T-helper 2 cell treated with Interferon-gamma antibody and Interleukin-4, amounts not matched to agents 5 μg/mL and 100 μg/mL, for 36 hours (primary cell): ENCODE results near the gene NPAS3.

Source experiments
- DNase-seq: peaks from one replicate; pipeline ENCODE4 v3.0.0; 2021; ENCODE audit warnings: low spot score
- H3K27ac Mint-ChIP-seq: one replicate; pipeline ENCODE4 v1.8.0; 2021; ENCODE audit warnings: mild to moderate bottlenecking, mixed read lengths
- H3K27me3 Mint-ChIP-seq: one replicate; pipeline ENCODE4 v1.8.0; 2021; ENCODE audit warnings: low read depth, mixed read lengths
- H3K36me3 Mint-ChIP-seq: one replicate; pipeline ENCODE4 v1.8.0; 2021; ENCODE audit warnings: low read depth, mixed read lengths
- H3K4me1 Mint-ChIP-seq: one replicate; pipeline ENCODE4 v1.8.0; 2021; ENCODE audit warnings: low read depth, mixed read lengths
- H3K4me3 Mint-ChIP-seq: one replicate; pipeline ENCODE4 v1.8.0; 2022; ENCODE audit warnings: mild to moderate bottlenecking, moderate library complexity, mixed read lengths
- H3K9me3 Mint-ChIP-seq: one replicate; pipeline ENCODE4 v1.8.0; 2021; ENCODE audit warnings: mixed read lengths

Gene NPAS3

DNA sequence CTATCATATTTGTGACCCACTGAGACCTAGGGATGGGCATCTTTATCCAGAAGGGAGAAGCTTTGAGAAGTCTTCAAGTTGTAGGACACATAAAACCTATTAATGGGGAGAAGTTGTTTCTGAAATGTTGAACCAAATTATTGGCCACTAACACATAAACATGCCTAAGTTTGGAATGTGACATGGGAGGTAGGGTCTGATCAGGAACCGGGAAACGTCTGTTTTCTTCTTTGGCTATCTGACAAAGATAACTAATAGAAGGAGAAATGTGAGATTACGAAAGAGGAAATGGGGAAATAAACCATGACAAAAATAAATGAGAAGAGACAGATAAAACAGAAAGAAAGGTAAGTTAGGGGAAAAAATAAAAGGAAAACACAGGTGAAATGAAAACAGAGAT, 586.9 kb downstream of the NPAS3 start:
- H3K36me3 Mint-ChIP-seq: no peaks in the 10 kb centered on the region
- H3K4me1 Mint-ChIP-seq: peaks cover 3% of the 10 kb centered on the region
- DNase-seq: no peak
- H3K9me3 Mint-ChIP-seq: peaks cover 3% of the 10 kb centered on the region
- H3K27ac Mint-ChIP-seq: no peak overlapping the region
- H3K27me3 Mint-ChIP-seq: no peaks in the 10 kb centered on the region
- no peak overlapping the region for H3K4me3 Mint-ChIP-seq

DNA sequence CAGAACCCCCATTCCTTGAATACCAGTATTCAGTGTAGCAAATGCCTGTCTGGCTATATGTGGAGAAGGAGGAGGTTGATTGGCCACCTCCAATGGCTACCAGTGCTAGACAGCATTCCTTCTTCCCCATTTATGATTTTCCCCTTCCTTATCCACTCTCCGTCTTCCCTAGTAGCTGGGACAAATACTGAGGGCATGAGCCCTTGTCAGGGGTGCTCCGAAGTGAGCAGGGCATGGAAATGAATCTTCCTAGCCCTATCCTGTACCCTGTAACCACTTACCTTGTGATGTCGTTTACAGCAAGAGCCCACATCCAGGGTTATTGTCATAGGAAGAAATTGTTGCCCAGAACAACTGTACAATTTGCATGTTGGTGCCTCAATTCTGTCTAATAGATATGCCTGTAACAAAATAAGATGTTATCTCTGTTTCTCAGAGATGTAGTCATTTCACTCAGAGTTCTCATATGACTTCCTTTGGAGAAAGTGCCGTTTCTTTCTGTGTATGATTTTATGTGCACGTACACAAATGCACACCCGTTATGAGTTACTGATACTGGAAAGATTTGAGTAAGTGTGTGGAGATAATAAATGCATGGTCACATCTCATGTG, 588.5 kb downstream of the NPAS3 start:
- Mint-ChIP-seq H3K27ac (no peak overlapping the region), H3K9me3 (peaks cover 3% of the 10 kb centered on the region), H3K4me3 (no peak overlapping the region), H3K36me3 (no peaks in the 10 kb centered on the region), H3K27me3 (no peaks in the 10 kb centered on the region), H3K4me1 (peaks cover 3% of the 10 kb centered on the region)
- no peak for DNase-seq

DNA sequence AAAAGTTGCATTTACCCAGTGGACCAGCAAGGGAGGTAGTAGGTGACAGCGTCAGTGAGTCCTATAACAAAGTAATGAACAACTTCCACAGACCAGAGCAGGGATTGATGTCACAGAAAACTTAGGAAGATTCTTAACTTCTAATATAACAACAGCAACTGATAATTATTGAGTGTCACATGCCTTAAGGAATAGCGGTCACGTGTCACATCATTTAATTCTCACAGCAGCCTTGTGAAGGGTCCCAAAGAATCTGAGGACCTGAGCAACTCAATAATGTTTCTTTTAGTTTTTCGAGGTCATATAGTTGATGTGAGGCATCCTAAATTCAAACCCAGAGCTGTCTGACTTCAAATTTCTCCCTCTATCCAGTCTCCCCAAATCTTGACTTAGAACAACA, 590.0 kb downstream of the NPAS3 start:
- Mint-ChIP-seq H3K36me3 (no peaks in the 10 kb centered on the region), H3K4me1 (peaks cover 3% of the 10 kb centered on the region), H3K9me3 (peaks cover 3% of the 10 kb centered on the region), H3K27me3 (no peaks in the 10 kb centered on the region), H3K27ac (no peak overlapping the region), H3K4me3 (no peak overlapping the region)
- DNase-seq: no peak

DNA sequence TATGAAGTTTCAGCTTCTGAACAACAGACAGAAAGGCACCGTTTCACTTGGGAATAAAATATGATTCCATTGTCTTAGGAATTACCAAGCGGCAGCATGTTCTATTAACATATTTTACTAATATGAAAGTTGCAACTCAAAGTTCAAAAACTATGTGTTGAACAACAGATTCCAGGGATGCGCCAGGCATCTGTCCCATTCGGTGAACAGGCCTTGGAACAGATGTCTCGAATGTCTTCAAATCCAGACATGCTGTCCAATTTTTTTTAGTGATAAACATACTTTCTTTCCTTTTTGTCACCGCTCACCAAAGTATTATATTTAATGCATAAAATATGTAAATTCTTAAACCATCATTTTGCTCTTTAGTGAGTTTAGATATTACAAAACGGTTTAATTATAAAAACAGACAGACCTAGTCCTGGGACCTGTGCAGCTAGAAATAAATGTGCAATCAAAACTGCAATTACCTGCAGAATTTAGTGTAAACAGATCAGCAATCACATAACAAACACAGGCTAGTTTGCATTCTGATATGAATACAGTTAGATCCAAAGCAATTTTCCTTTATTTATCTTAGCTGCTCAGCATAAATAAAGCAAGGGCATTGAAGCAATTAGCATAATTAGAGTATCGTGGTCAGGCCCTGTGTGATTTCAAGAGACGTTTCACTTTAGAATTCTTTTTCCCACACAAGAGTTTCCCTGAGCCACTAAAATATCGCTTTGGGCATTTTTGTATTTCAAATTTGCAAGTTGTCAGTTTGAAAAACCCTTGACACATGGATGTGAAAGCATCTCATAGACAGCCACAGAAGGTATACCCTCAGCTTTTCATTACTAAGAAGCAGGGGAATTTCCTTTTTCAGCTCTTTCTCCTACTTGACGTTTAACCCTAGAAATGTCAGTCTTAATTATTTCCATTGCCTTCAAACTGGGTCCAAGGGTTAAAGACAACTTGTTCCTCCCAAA, 591.4 kb downstream of the NPAS3 start:
- no peak for DNase-seq
- no peaks in the 10 kb centered on the region for H3K36me3 Mint-ChIP-seq
- no peaks in the 10 kb centered on the region for H3K27me3 Mint-ChIP-seq
- H3K4me1 Mint-ChIP-seq: peaks cover 3% of the 10 kb centered on the region
- no peak overlapping the region for H3K4me3 Mint-ChIP-seq
- peaks cover 3% of the 10 kb centered on the region for H3K9me3 Mint-ChIP-seq
- no peak overlapping the region for H3K27ac Mint-ChIP-seq

DNA sequence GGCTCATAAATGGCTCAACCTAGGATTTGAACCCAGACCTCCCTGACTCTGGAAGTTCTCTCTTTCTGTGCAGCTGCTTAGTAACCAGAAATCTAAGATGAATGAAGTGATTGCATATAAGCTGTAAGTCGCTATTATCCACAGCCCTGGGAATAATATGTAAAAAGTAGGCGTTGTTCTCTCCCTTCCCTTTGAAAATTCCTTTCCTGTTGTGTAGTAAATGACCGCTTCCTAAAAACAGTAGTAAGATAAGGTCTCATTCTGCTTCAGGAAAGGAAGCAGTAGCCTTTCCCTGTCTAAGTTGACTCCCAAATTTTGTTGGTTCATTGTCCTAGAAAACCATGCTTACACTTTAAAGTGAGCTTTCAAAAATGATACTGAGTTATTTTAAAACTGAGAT, 593.9 kb downstream of the NPAS3 start:
- no peak for DNase-seq
- no peak overlapping the region for H3K27ac Mint-ChIP-seq
- H3K4me1 Mint-ChIP-seq: no peaks in the 10 kb centered on the region
- no peaks in the 10 kb centered on the region for H3K36me3 Mint-ChIP-seq
- no peaks in the 10 kb centered on the region for H3K27me3 Mint-ChIP-seq
- no peaks in the 10 kb centered on the region for H3K9me3 Mint-ChIP-seq
- no peak overlapping the region for H3K4me3 Mint-ChIP-seq

DNA sequence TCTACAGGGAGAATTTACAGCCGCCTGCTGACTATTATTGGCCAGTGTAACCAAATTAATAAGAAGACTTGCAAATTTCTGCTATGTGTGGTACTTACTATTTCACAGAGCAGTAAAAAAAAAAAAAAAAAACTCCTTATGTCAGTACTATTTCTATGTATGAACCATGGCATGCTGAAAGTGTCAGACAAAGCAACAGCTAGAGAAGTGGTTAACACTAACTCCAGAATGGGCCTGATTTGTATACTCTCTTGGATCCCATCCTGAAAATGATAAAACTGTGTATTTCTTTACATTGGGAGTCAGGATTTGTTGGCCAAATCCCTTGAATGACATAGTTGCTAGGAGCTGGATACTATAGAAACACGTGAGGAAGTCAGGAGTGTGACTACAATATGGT, 595.4 kb downstream of the NPAS3 start:
- no peak for DNase-seq
- H3K36me3 Mint-ChIP-seq: no peaks in the 10 kb centered on the region
- H3K4me1 Mint-ChIP-seq: no peaks in the 10 kb centered on the region
- H3K4me3 Mint-ChIP-seq: no peak overlapping the region
- no peaks in the 10 kb centered on the region for H3K27me3 Mint-ChIP-seq
- no peak overlapping the region for H3K27ac Mint-ChIP-seq
- H3K9me3 Mint-ChIP-seq: no peaks in the 10 kb centered on the region

DNA sequence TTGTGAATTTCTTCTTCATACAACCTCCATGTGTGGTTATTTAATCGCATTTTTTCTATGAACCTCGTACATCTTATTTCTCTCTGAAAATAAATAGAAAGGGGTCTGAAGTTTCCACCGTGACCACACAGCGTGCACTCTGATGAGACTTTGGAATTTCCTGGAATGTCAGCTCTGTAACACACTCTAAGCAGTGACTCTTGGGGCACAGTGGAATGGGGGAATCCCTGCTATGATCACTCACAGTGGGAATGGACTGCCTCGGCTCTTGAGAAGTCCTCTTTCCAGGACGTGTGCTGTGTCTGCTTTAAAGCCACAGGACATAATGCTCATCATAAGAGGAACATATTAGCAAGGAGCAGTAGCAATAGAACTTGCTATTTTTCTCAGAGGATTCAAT, 596.0 kb downstream of the NPAS3 start:
- no peaks in the 10 kb centered on the region for H3K9me3 Mint-ChIP-seq
- no peaks in the 10 kb centered on the region for H3K27me3 Mint-ChIP-seq
- no peak for DNase-seq
- H3K4me1 Mint-ChIP-seq: no peaks in the 10 kb centered on the region
- no peaks in the 10 kb centered on the region for H3K36me3 Mint-ChIP-seq
- H3K4me3 Mint-ChIP-seq: no peak overlapping the region
- H3K27ac Mint-ChIP-seq: no peak overlapping the region

DNA sequence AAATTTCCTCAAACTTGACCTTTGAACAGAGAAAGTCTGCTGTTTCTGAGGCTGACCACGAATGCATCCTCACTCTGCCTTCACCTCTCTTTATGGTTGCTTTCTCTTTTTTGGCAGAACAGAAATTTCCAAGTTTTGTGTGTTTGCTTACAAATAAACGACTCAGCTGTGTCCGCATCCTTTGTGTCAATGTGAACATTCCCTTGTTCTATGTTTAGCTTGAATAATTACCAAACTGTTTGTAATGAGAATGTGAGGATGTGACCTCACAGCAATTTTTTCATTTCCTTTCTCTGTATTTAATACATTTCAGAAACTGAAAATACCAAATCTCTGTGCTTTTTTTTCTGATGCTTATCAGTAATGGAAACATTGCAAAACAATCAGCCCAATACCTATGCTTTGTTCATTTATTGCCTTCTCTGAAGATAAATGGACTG, 601.3 kb downstream of the NPAS3 start:
- H3K27me3 Mint-ChIP-seq: no peaks in the 10 kb centered on the region
- DNase-seq: no peak
- no peak overlapping the region for H3K27ac Mint-ChIP-seq
- no peaks in the 10 kb centered on the region for H3K36me3 Mint-ChIP-seq
- H3K9me3 Mint-ChIP-seq: peaks cover 5% of the 10 kb centered on the region
- H3K4me3 Mint-ChIP-seq: no peak overlapping the region
- H3K4me1 Mint-ChIP-seq: peaks cover 4% of the 10 kb centered on the region

DNA sequence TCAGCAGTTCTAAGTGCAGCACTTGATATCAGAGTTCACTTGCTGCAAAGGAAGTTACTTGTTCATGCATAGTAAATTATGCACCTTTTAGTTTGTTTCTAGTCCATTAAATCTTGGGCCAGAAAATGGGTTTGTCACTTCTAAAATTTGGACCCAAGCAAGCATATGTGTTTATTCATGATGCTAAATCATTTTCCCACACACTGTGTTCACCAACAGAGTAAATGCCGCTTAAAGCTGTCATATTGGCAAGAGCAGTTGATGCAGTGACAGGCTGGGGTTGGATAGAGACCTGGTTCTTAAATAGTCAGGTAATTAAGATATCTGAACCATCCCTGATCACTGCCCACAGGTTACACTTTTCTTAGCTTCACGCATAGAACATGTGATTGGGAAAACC, 602.5 kb downstream of the NPAS3 start:
- DNase-seq: no peak
- Mint-ChIP-seq H3K27me3 (no peaks in the 10 kb centered on the region), H3K27ac (no peak overlapping the region), H3K4me3 (no peak overlapping the region), H3K9me3 (peaks cover 5% of the 10 kb centered on the region), H3K36me3 (no peaks in the 10 kb centered on the region), H3K4me1 (peaks cover 4% of the 10 kb centered on the region)

DNA sequence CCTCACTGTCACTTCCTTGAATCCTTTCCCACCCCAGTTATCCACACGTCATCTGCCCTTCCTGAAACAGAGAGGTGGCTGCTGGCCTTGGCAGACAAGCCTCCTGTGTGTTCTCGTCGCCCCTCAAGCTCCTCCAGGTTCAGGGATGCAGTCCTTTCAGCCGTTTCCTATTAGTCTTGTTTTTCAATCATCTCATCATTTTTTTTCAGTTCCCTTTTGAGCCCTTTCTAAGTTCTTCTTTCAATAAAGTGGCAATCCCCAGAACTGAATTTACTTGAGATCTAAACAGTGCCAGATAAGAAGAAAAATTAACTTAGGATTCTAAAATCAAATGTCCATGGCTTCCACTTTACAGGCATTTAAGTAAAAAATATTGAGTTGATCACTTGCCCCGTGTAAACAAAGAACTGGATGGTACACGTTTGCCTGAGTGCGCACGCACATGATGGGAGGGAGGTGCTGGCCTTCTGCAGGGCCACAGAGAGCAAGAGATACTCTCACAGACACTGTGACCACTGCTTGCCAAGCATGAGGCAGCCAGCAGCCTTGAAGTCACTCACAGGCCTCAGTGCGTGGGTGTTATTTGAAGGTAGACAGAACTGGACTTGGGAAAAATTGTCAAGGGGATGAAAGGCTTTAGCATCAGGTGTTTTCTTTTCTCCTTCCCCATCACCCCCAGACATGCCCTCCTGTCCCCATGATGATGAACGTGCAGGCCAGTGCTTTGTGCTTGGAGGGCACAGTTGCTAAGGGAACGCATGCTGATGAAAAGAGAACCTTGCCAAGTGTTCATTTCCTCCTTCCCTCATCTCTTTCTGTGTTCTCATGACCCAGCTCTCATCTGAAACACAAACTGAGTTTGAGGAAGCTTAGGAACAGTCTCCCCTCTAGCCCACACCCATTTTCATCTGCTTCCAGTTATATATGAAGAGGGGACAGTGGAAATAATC, 603.9 kb downstream of the NPAS3 start:
- no peak for DNase-seq
- Mint-ChIP-seq H3K27me3 (no peaks in the 10 kb centered on the region), H3K9me3 (peaks cover 5% of the 10 kb centered on the region), H3K27ac (no peak overlapping the region), H3K4me3 (no peak overlapping the region), H3K4me1 (peaks cover 4% of the 10 kb centered on the region), H3K36me3 (no peaks in the 10 kb centered on the region)

DNA sequence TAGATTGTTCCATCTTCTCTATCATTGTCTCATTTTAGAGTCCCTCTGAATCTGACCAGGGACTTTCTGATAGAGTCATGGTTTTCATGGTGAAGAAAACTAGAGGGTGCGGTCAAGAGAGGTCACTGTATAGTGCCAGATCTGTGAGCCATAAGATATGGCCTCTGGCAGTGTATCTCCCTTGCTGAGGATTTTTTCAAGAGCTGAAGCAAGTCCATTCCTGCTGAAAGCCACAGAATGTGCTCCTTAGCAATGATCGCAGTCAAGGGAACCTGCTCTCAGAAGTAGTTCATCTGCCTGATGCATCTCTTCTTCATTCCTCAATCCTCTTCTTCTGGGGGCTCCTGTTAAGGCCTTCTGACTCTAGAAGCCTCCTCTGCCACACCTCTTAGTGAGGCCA, 607.0 kb downstream of the NPAS3 start:
- Mint-ChIP-seq H3K27me3 (no peaks in the 10 kb centered on the region), H3K4me3 (no peak overlapping the region), H3K27ac (no peak overlapping the region), H3K9me3 (no peaks in the 10 kb centered on the region), H3K4me1 (no peaks in the 10 kb centered on the region), H3K36me3 (no peaks in the 10 kb centered on the region)
- DNase-seq: no peak

DNA sequence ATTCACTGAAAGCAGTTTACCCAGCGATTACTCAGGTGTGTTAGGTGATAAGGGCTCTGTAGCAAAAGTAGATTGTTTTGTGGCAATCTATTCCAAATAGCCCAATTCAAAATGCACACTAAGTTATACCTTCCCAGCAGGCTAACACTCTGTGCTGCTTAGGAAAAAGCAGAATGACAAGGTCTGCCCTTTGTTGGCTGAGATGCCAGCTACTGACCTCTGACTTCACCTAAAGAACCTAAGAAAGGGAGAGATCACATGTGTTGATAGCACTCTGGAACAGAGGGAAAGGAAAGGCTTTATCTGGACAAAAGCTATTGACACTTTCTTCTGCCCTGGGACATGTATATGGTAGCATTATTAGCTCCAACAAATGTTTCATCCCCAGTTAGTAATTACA, 609.9 kb downstream of the NPAS3 start:
- Mint-ChIP-seq H3K36me3 (no peaks in the 10 kb centered on the region), H3K27me3 (no peaks in the 10 kb centered on the region), H3K9me3 (no peaks in the 10 kb centered on the region), H3K27ac (no peak overlapping the region), H3K4me1 (no peaks in the 10 kb centered on the region), H3K4me3 (no peak overlapping the region)
- DNase-seq: no peak

DNA sequence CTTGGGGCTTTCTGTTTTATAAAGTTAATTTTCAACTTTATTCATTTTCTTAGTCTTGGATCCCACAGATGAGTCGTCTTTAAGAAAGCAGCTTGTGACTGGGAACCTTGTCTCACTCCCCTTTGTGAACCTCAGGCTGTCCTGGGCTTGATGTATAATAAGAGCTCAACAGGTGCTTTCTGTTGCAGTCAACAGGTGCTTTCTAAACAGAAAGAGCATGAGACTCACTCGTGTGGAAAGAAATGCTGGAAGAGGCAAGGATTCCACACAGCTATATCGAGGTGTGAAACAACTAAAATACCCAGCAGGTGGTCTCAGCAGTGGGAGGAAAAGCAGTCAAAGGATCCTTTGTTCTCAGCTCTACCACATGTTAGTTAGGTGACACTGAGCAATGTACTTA, 613.3 kb downstream of the NPAS3 start:
- Mint-ChIP-seq H3K9me3 (no peaks in the 10 kb centered on the region), H3K27me3 (no peaks in the 10 kb centered on the region), H3K27ac (no peak overlapping the region), H3K4me1 (no peaks in the 10 kb centered on the region), H3K36me3 (no peaks in the 10 kb centered on the region), H3K4me3 (no peak overlapping the region)
- no peak for DNase-seq
